Epithelial cell of alveolus of lung (primary cell): ENCODE data around the gene MAGOH. TPM values are rescaled to one million over a fixed set of nuclear protein-coding genes. Genes with fewer than 3 reads are reported as not detected.

Experiments
- total RNA-seq: library from RNA; depleted of rRNA; stranded (reverse); fragments of >200 nt; gene quantifications from 2 replicates; pipeline ENCODE4 v1.2.1, GENCODE V29; 2015

The MAGOH gene
- 40.9 and 42.0 TPM in 2 replicates for total RNA-seq

DNA sequence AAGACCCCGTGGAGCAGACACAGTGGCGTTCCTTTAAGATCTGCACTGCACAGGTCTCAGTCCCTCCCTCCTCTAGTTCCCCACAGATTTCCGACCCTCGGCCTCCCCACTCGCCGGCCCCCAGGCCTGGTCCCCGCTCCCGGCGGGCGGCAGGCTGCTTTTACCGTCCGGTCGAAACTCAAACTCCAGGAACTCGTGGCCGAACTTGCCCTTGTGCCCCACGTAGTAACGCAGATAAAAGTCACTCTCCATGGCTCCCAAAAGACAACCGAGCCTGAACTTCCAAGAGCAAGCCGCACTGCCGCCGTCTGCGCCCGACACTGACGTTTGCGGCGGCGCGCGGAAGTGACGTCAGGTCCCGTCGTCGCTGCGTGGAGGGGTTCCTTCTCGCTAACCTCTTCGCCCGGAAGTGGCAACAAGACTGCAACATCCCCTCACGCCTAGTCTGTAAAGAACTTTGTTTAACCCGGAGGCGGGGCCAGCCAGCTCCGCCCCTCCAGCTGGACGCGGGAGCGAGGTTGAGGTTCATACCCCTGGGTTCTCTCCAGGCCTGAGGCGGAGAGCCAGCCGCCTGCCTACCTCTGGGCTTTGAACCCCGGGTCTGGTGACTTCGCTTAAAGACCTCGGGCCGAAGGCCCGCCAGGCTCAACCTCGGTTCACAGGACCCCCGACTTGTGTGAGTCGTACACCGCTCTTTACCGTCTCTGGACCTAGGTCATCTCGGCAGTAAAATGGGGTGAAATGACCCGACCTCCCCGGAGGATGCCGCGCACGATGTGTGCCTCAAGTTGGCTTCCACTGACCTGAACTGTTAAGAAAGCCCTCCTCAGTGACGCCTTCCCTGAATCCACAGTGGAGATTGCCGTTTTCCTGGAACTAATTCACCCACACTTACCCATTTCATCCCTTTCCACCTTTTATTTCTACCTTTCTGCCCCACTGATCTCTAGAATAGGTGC, at the start of gene MAGOH:
Gene MAGOH (minus strand): TSS at position 322 of the 959 bp plus-strand sequence. CDS start 70 bp downstream, at position 252.

GRCh38 chr1:53220171-53220961, 18.0 kb downstream of the MAGOH start, which contains the start of gene CZIB:
TSS of gene CZIB (minus strand) at chr1:53220634. CDS start at chr1:53220575, 59 bp downstream.

GRCh38 chr1:53196485-53197290, 41.6 kb downstream of the MAGOH start, which contains the start of gene CPT2:
TSS of gene CPT2 (plus strand) at chr1:53196824. CDS start at chr1:53196944, 120 bp downstream.

Other genes with a start within 250 kb of the MAGOH start
- 0.39 and 8.6 TPM in 2 replicates for gene PODN, start 176.3 kb downstream of the MAGOH start, total RNA-seq
- gene SLC1A7, start 95.9 kb downstream of the MAGOH start, total RNA-seq: 0.56 TPM in 1 of 2 replicates, not detected in the other
- 20.0 and 25.6 TPM in 2 replicates for gene CPT2, start 41.7 kb downstream of the MAGOH start, total RNA-seq
- gene CZIB, start 17.9 kb downstream of the MAGOH start, total RNA-seq: 69.3 and 70.1 TPM in 2 replicates
- 2.1 and 17.1 TPM in 2 replicates for gene LRP8, start 89.6 kb upstream of the MAGOH start, total RNA-seq
- not detected in 2 replicates for gene DMRTB1, start 220.9 kb upstream of the MAGOH start, total RNA-seq